H1 (cell line): ENCODE data around the gene ELMO2. TPM values are rescaled to one million over a fixed set of nuclear protein-coding genes. Genes with fewer than 3 reads are reported as not detected.

Experiments
- ASH2L ChIP-seq: fragments of 200-600, 300-600 bp; sonication (generic); IDR thresholded peaks from one replicate; pipeline ENCODE4 v1.7.1; 2017; ENCODE audit warnings: low read length
- BRCA1 ChIP-seq: IDR thresholded peaks from 2 replicates; pipeline ENCODE4 v1.6.1; 2012; ENCODE audit warnings: low read depth, low read length, improper control_type of control experiment
- CHD1 ChIP-seq: IDR thresholded peaks from 2 replicates; pipeline ENCODE4 v1.6.1; 2012; ENCODE audit warnings: low read depth, low read length, improper control_type of control experiment
- CTCF ChIP-seq, 3 experiments: IDR thresholded peaks; 1 replicate in 2 of 3; 2 replicates in 1 of 3; pipeline versions ENCODE4 v1.5.1 to v1.6.1; 2011; ENCODE audit warnings: low read length in 3 of 3, mild to moderate bottlenecking in 3 of 3, inconsistent platforms in 2 of 3, low read depth in 1 of 3, moderate library complexity in 1 of 3; ENCODE audit not compliant: insufficient read depth in 1 of 3; ENCODE audit errors: control extremely low read depth in 1 of 3
- NANOG ChIP-seq: IDR thresholded peaks from 2 replicates; pipeline ENCODE4 v1.6.1; 2011; ENCODE audit warnings: low read length, low read depth, mild to moderate bottlenecking, inconsistent platforms; ENCODE audit not compliant: insufficient read depth, poor library complexity, severe bottlenecking
- RNF2 ChIP-seq: fragments of 200-900, 300-1000 bp; sonication (generic); IDR thresholded peaks from 2 replicates; pipeline ENCODE4 v1.7.1; 2016; ENCODE audit warnings: borderline replicate concordance, low read depth, mild to moderate bottlenecking, antibody characterized with exemption, low read length; ENCODE audit not compliant: poor library complexity, severe bottlenecking; ENCODE audit errors: missing control alignments
- SIRT6 ChIP-seq: IDR thresholded peaks from one replicate; pipeline ENCODE4 v1.7.1; 2012; ENCODE audit warnings: low read length, inconsistent platforms
- SIX5 ChIP-seq: IDR thresholded peaks from 2 replicates; pipeline ENCODE4 v1.6.1; 2011; ENCODE audit warnings: mild to moderate bottlenecking, low read depth, low read length
- TCF12 ChIP-seq: IDR thresholded peaks from 2 replicates; pipeline ENCODE4 v1.6.1; 2011; ENCODE audit warnings: low read depth, mild to moderate bottlenecking, low read length
- polyA plus RNA-seq, 7 experiments: library from polyadenylated mRNA; depleted of rRNA in 3 of 7; stranded (reverse) in 5 of 7; unstranded in 2 of 7; fragments of >200 nt in 5 of 7; fragments of 200-250 nt in 2 of 7; gene quantifications; 1 replicate in 5 of 7; 2 replicates in 1 of 7; 4 replicates in 1 of 7; pipeline versions ENCODE4 v1.2.1 to v1.2.3, GENCODE V29; 2011 to 2013; ENCODE audit warnings: missing spikeins in 2 of 7, mixed read lengths in 2 of 7
- total RNA-seq: library from RNA; stranded (reverse); fragmentation: NEBNext Ultra II Directional; extraction: Animal tissue kit (Norgen Biotek cat#: 25700); gene quantifications from 2 replicates; pipeline ENCODE4 v1.2.1, GENCODE V29; 2021
- TF ChIP-seq, protein P1 (sequence below): fragments of 300-600 bp; sonication (generic); IDR thresholded peaks from 2 replicates; pipeline ENCODE4 v1.7.1; 2012; ENCODE audit warnings: low read length, moderate library complexity, mild to moderate bottlenecking, inconsistent platforms; ENCODE audit not compliant: insufficient replicate concordance

The ELMO2 gene
- total and polyA plus RNA-seq, 2 of the 8 experiments (the other 6 are each of a cell fraction or from before 2014, with no cell fraction given), result 34.3 to 39.7 TPM

- TF ChIP-seq, protein P1, sequence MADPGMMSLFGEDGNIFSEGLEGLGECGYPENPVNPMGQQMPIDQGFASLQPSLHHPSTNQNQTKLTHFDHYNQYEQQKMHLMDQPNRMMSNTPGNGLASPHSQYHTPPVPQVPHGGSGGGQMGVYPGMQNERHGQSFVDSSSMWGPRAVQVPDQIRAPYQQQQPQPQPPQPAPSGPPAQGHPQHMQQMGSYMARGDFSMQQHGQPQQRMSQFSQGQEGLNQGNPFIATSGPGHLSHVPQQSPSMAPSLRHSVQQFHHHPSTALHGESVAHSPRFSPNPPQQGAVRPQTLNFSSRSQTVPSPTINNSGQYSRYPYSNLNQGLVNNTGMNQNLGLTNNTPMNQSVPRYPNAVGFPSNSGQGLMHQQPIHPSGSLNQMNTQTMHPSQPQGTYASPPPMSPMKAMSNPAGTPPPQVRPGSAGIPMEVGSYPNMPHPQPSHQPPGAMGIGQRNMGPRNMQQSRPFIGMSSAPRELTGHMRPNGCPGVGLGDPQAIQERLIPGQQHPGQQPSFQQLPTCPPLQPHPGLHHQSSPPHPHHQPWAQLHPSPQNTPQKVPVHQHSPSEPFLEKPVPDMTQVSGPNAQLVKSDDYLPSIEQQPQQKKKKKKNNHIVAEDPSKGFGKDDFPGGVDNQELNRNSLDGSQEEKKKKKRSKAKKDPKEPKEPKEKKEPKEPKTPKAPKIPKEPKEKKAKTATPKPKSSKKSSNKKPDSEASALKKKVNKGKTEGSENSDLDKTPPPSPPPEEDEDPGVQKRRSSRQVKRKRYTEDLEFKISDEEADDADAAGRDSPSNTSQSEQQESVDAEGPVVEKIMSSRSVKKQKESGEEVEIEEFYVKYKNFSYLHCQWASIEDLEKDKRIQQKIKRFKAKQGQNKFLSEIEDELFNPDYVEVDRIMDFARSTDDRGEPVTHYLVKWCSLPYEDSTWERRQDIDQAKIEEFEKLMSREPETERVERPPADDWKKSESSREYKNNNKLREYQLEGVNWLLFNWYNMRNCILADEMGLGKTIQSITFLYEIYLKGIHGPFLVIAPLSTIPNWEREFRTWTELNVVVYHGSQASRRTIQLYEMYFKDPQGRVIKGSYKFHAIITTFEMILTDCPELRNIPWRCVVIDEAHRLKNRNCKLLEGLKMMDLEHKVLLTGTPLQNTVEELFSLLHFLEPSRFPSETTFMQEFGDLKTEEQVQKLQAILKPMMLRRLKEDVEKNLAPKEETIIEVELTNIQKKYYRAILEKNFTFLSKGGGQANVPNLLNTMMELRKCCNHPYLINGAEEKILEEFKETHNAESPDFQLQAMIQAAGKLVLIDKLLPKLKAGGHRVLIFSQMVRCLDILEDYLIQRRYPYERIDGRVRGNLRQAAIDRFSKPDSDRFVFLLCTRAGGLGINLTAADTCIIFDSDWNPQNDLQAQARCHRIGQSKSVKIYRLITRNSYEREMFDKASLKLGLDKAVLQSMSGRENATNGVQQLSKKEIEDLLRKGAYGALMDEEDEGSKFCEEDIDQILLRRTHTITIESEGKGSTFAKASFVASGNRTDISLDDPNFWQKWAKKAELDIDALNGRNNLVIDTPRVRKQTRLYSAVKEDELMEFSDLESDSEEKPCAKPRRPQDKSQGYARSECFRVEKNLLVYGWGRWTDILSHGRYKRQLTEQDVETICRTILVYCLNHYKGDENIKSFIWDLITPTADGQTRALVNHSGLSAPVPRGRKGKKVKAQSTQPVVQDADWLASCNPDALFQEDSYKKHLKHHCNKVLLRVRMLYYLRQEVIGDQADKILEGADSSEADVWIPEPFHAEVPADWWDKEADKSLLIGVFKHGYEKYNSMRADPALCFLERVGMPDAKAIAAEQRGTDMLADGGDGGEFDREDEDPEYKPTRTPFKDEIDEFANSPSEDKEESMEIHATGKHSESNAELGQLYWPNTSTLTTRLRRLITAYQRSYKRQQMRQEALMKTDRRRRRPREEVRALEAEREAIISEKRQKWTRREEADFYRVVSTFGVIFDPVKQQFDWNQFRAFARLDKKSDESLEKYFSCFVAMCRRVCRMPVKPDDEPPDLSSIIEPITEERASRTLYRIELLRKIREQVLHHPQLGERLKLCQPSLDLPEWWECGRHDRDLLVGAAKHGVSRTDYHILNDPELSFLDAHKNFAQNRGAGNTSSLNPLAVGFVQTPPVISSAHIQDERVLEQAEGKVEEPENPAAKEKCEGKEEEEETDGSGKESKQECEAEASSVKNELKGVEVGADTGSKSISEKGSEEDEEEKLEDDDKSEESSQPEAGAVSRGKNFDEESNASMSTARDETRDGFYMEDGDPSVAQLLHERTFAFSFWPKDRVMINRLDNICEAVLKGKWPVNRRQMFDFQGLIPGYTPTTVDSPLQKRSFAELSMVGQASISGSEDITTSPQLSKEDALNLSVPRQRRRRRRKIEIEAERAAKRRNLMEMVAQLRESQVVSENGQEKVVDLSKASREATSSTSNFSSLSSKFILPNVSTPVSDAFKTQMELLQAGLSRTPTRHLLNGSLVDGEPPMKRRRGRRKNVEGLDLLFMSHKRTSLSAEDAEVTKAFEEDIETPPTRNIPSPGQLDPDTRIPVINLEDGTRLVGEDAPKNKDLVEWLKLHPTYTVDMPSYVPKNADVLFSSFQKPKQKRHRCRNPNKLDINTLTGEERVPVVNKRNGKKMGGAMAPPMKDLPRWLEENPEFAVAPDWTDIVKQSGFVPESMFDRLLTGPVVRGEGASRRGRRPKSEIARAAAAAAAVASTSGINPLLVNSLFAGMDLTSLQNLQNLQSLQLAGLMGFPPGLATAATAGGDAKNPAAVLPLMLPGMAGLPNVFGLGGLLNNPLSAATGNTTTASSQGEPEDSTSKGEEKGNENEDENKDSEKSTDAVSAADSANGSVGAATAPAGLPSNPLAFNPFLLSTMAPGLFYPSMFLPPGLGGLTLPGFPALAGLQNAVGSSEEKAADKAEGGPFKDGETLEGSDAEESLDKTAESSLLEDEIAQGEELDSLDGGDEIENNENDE, result no peak
- TF ChIP-seq CHD1 (no peak), SIRT6 (no peak), BRCA1 (no peak), TCF12 (no peak), SIX5 (no peak), NANOG (no peak), ASH2L (no peak), CTCF (IDR thresholded peaks at IDR 0.05; ENCODE audit: control extremely low read depth in 1 of 3, insufficient read depth in 1 of 3, low read depth in 1 of 3, low read length in 3 of 3) (no peak), RNF2 (no peak)
Observed at GRCh38 chr20:46349742-46350056, 56.7 kb downstream of the ELMO2 start (continued).
